ENCODE data around the gene ITGAD.
"Not testable (repeated sequence)": the region's sequence is repeated elsewhere in the genome, so short reads cannot be mapped to it uniquely, and the experiment has no call there.

The ITGAD gene

DNA sequence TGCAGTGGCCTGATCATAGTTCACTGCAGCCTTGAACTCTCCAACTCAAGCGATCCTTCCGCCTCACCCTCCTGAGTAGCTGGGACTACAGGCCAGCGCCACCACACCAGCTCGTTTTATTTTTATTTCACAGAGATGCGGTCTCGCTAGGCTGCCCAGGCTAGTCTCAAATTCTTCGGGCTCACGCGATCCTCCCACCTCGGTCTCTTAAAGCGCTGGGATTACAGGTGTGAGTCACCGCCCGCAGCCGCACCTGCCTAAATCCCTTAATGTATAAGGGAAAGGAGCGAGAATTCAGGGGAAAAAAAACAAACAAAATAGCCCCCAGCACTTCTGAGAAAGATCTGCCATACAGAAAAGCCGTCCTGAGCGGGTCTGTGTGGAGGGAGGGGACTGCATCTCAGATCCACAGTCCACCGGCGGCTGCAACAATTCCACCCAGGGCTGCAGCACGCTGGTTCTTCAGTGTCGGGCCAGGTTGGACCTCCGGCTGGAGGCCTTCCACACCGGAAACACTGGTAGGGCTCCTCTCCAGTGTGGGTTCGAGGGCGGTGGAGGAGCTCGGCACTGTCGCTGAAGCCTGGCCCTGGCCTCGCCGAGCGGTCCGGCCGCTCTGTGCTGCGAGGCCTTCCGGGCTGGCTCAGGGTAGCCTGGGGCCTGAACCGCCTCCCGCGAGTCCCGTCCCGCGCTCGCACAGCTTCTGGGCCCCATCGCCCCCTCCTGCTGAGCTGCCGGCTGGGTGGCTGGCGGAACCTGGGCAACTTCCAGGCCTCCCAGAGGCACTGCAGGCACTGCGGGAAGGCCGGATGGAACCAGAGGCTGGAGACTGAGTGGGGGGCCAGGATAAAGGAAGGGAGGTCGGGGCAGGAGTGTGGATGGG lies 42.4 kb downstream of the ITGAD start:
- DNase-seq: no peak

DNA sequence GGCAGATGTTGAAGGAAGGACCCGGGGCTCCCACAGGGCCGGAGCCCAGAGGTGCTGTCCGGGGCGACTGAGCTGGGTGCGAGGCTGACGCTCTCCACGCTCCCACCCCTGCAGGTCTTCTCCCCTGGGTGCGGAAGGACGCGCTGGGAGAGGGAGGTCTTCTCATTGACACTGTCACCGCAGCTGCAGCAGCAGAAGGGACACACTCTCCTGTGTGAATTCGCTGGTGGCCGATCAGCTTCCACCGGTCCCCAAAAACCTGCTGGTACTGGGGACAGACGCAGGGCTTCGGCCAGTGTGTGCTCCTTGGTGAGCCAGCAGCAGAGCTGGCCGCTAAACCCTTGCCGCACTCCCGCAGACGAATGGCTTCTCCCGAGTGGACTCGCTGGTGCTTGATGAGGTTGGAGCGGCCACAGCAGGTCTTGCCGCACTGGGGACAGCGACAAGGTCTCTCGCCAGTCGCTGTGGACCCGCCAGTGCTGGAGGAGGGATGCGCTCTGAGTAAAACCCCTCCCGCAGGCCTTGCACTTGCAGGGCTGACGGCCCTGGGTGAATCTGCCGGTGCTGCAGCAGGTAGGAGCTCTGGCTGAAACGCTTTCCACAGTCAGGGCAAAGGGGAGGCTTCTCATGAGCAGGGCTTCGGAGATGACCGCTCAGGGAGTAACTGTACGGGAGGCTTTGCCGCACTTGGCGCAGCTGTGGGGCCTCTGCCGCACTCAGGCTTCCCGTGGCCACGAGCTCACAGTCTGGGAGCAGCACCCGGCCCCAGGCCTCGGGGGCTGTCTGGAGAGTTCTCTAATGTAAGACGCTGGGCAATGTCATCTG lies 43.3 kb downstream of the ITGAD start:
- DNase-seq: no peak

DNA sequence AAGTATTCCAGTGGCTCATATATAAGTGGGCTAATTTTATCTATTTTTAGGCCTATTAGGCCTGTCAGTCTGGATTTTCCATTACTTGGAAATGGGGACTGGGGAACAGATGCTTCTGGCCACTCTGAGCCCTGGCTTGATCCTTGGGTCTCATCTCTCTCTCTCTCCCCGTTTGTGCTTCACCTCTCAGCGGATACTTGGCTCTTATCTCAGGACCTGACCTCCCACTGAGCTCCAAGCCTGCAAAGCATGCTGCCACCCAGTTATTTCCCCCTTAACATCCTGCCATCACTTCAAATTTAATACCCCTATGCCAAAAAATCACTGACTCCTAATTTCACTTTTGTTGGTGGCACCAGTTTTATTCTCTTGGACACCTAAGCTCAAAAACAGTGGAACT lies 45.3 kb downstream of the ITGAD start:
- no peak for DNase-seq

DNA sequence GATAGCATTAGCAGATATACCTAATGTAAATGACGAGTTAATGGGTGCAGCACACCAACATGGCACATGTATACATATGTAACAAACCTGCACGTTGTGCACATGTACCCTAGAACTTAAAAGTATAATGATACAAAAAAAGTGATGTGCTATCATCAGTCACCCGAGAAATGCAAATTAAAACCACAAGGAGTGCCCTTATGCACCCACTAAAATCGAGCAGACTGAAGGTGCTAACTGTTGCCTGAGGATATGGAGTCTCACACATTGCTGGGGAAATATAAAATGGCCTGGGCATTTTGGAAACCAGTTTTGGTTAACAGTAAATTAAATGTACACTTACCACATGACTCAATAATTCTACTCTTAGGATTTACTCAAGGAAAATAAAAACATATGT lies 45.9 kb downstream of the ITGAD start:
- not testable (repeated sequence) for DNase-seq

DNA sequence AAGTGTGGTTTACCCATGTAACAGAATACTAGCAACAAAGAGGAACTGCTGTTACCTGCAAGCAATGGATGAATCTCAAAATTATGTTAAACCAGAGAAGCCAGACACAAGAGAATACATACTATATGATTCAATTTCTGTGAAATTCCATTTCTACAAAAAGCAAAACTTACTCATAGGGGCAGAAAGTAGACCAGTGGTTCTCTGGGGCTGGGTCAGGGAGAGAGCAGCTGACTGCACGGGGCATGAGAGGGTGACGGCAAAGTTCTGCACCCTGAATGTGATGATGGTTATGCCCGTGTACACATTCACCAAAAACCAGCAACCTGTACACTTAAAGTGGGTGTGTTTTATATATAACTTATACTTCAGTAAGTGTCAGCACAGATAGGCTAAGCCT lies 46.4 kb downstream of the ITGAD start:
- no peak for DNase-seq

DNA sequence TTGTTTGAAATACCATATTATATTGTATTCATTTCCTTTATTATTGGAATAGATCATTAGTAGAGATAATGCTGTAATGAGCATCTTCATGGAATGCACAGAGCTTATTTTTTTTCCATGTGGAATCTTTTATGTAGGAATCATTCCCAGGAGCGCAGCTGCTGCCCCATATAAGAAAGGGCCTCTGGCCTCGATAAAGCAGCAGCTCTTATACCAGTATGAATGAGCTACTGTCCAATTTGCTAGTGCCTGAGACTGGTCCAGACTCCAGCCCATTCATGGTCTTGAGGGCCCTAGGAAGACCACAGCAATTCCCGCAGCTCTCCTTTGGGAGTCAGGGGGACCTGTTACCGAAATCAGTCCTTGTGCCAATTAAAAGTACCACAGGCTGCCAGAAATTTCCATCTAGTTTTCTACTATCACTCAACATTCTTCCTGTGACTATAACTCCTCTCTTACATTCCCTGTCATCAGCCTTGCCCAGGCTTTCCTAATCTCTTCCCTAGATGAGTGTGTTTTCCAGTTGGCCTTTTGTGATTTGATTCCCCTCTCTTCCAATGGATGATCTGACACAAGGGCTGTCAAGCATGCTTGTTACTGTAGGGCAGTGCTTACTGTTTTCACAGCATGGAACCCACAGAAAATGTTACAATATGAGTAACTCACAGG lies 47.5 kb downstream of the ITGAD start:
- DNase-seq: no peak

DNA sequence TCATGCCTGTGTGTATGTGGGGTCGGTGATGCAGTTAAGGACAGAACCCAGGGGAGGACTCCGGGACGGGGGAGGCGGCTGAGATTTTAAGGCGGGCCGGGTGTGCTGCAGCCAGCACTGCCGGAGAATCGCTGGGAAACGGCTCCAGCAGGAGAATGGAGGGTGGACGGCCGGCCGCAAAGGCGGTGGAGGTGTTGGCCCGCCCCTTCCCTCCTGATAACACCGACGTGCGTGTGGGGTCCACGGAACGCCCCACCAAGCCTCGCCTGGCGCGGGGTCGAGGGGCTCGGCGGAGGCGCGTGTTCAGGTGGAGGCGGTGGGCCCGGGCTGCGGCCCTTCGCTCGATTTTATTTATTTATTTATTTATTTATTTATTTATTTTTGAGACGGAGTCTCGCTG lies 48.8 kb downstream of the ITGAD start:
- no peak for DNase-seq

DNA sequence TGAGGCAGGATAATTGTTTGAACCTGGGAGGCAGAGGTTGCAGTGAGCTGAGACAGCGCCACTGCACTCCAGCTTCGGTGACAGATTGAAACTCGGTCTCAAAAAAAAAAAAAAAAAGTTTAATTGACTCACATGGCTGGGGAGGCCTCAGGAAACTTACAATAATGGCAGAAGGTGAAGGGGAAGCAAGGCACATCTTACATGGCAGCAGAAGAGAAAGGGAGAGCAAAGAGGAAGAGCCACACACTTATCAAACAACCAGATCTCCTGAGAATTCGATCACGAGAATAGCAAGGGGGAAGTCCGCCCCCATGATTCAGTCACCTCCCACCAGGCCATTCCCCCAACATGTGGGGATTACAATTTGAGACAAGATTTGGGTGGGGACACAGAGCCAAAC lies 52.8 kb downstream of the ITGAD start:
- DNase-seq: not testable (repeated sequence)

DNA sequence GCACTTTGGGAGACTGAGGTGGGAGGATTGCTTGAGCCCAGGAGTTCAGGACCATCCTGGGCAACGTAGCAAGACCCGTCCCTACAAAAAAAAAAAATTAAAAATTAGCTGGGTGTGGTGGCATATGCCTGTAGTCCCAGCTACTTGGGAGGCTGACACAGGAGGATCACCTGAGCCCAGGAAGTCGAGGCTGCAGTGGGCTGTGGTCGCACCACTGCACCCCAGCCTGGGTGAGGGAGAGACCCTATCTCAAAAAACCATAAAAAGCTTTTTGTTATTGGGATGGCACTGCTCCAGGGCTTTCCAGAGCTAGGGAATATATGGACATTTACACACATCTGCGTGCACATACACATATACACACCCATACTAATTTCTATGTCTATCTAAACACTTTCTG lies 58.1 kb downstream of the ITGAD start:
- DNase-seq: no peak

DNA sequence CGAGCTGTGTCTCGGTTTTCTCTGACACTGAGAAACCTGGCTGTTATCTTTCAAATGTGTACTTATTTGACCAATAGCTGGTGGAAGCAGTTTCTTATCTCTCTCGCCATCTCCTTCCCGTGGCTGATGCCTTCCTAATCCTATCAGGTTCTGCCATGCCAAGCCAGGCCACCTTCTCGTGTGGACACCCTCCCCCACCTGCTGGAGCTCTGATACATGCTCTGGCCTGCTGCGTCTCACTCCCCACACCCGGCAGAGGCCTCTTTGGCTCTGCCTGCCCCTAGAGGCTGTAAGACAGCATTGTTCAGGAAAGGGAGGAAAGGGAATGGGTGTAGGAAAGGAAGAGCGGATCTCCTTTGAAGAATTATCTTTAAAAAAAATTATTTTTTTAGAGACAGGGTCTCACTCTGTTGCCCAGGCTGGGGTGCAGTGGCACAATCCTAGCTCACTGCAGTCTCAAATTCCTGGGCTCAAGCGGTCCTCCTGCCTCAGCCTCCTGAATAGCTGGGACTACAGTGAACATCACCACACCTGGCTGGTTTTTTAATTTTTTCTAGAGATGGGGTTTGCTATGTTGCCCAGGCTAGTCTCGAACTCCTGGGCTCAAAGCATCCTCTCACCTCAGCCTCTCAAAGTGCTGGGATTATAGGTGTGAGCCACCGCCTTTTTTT lies 58.7 kb downstream of the ITGAD start:
- no peak for DNase-seq

DNA sequence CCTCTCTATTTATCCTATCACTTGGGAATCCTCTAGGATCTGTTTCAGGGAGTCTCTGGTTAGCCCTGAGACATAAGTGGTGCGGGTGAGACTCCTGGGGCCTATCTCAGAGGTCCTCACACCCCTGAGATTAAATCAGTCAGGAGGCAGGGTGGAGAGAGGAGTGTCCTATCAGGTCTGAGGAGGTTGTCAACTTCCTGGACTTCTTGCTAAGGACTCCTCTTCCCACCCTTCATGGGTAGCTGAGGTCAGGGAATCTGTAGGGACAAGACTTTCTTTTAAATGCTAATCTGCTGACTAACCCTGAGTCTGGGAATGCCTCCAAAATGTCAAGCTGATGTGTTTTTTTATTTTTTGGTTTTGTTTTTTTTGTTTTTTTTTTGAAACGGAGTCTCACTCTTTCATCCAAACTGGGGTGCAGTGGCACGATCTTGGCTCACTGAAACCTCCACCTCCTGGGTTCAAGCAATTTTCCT lies 59.5 kb downstream of the ITGAD start:
- DNase-seq: no peak

DNA sequence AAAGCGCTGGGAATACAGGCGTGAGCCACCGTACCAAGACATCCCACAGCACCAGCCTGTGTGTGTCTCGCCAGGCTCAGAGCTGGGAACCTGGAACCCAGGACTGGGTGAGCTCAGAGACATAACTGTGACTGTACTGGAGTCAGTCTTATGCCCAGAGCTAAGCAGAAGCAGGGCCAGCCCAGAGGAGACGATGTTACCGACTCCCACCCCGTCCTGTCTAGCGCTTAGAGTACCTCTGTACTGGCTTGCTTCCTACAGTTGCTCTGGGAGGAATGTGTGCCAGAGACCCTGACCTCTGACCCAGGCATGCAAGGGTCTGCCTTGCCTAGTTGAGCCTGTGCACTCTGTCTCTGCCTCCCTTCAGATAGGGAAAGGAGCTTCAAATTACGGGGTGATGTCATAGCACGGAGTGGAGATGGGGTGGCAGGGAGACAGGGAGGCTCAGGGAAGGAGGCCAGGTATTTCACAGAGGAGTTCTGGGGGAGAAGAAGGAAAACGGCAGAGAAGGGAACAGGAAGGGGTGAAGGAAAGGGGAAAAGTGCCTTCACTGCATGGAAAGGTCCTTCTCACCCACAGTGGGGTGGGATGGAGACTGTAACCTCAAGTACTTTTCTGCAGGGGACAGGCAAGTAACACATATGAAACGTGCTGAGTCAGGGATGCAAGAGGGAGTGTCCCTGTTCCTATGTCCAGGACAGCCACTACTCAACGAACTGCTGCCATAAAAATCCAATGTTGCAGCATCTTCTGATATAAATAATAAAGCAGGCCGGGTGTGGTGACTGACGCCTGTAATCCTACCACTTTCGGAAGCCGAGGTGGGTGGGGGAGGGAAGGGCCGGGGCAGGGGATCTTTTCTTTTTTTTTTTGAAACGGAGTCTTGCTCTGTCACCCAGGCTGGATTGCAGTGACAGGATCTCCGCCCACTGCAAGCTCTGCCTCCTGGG lies 60.4 kb downstream of the ITGAD start:
- DNase-seq: no peak

DNA sequence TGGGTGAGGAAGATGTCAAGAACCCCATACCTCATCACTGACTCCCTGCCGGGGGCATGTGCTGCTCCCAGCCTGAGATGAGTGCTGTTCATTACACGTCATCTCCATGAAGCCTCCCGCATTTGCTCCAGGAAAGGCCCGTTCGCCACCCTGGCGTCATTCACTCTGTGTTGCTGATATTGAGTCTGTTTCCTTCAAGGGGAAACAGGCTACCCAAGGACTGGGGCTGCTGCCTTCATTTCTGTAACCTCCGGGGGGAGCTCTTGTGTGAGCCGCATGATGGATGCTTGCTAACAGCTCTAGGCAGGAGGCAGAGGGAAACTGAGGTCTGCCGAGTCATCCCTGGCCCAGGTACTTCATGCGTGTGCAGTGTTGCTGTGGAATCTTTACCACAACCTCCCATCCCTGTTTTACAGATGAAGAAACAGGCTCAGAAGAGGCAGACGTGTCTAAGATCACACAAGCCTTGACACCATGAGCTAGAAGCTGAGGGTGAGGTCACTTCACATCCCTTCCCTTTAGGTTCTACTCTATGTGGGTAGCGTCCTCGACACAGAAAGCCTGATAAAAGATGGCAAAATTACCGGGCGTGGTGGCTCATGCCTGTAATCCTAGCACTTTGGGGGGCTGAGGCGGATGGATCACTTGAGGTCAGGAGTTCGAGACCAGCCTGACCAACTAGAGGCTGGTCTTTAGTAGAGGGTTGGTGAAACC lies 62.6 kb downstream of the ITGAD start:
- DNase-seq: peak; percentile 63

DNA sequence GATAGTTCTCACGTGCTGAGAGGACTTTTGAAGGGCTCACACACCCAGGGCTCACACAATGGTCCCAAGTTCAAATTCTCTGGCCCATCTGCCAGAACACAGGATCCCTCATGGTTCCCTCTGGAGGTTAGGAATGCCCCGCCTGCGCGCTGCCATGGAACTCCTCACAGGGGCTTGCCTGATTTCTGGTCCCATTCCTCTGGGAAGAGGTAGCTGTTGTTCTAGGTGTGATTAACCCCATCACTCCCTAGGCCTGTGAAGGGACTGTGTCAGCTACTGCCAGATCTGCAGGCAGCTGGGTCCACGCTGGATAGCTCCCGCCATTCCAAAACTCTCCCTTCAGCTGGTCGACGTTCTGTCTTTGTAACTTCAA lies 63.8 kb downstream of the ITGAD start:
- no peak for DNase-seq

DNA sequence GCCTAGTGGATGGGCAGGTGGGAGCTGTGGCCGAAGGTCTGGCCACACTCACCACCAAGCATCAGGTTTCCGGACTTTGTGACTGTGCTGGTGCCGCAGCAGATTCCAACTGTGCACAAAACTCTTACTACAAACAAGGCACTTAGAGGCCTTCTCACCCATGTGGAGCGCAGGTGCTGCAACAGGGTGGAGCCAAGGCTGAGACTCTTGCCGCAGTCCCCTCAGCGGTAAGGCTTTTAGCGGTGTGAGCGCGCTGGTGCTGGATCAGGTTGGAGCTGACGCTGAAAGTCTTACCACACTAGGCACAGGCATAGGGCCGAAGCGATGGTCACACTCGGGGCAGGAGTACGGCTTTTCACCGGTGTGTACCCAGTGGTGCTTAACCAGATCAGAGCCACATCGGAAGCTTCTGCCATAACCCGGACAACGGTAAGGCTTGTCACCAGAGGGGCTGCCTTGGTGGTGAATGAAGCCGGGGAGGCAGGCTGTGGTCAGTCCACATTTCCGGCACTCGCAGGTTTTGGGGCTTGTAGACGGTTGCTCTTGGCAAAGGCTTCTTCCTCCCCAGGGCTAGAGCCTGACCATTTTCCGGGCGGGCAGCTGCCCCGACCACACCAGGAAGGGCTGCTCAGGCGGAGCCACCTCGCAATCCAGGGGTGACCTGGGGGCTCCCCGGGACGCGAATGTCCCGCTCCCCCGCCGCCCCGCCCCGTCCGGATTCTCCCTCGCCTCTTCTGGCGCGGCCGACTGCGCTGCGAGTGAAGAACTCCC lies 65.1 kb downstream of the ITGAD start:
- peak; percentile 68 for DNase-seq

DNA sequence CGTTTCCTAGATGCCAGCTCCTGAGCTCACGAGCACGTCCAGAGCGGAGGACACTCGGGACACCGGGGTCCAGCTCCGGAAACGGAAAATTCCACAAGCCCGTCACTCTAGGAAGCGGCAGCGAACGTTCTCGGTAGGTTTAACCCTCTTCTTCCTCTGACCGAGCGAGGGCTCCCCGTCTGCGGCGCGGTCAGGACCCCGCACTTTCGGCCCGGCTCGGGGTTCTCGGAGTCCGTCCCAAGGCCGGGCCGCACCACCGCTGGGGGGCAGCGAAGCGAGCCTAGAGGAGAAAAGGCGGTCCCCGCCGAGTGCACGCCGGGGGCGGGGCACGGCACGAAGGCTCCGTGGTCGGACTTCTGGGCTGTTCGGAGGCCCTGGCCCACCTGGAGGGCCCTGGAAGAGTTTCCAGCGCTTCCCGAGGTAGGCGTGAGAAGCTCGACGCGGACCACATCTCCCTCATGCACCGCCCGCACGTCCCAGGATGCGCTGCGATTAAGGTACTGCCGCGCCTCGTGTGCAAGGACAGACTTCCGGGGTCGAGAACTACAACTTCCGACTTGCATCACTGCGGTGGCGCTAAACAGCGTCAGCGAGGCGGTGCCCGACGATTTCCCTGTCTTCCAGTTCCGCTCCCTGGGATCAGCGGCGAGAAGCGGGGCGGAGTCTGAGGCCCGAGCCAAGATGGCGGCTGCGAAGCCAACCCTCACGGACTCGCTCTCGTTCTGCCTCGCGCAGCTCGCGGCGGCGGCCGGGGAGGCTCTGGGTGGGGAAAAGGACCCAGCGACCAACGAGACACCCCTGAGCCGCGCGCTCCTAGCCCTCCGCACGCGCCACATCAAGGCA lies 65.9 kb downstream of the ITGAD start, which contains the start of gene ARMC5:
ARMC5 (plus strand) TSS at position 658 of the 843 bp plus-strand sequence; CDS start at position 682, 24 bp downstream.
- DNase-seq: peak; percentile 97

DNA sequence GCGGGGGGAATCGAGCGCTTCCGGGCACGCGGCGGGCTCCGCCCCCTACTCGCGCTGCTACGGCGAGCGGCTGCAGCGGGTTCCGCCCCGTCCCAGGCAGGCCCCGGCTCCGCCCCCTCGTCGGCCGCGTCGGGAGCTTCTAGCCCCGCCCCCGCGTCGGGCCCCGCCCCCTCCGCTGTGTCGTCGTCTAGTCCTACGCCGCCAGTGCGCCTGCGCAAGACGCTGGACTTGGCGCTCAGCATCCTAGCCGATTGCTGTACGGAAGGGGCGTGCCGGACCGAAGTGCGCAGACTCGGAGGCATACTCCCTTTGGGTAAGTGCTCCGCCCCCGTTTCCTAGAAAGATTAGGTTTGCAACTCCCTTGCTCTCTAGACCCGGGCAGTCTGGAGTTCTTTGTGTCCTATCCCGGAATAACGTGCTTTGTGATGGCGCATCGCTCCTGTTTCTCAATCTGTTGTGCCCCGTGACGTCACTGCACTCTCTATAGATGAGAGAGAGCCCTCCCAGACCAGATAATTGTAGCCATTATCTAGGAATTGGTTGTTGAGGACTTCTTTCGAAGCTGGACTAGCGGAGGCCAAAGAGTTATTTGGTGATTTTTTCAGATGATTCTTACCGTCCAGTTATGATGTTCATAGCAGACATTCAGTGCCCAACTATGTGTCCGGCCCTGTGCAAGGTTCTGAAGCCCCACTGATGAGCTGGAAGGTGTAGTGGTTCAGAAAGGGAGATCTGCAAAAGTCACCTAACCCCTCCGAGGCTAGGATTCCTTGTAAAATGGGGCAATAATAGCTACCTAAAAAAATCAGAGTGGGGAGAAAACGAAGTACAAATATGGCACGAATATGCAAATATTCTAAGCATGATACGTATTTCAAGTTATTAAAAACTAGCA lies 66.8 kb downstream of the ITGAD start:
- peak; percentile 100 for DNase-seq

DNA sequence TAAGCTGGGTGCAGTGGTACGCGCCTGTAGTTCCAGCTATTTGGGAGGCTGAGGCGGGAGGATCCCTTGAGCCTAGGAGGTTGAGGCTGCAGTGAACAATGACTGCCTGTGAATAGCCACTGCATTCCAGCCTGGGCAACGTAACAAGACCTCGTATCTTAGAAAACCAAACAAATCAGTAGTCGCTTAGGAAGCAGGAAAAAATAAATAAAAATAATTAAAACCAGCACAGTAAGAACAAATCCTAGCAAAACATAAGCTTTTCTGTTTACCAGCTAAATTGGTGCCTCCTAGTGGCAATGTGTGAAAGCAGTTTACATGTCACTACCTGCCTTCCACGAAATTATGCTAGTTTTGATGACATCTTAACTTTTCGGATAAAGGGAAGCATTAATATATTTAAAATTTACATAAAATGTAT lies 67.5 kb downstream of the ITGAD start:
- no peak for DNase-seq

All from stimulated activated CD8-positive, alpha-beta memory T cell treated with anti-CD3 and anti-CD28 coated beads, Interleukin-4, amount 100 ng/mL, for 48 hours (primary cell).